Aorta (tissue), 5 donors: ENCODE data around the gene SYDE2. TPM values are rescaled to one million over a fixed set of nuclear protein-coding genes. Genes with fewer than 3 reads are reported as not detected.
"Not testable (repeated sequence)": the region's sequence is repeated elsewhere in the genome, so short reads cannot be mapped to it uniquely, and the experiment has no call there.

Experiments
- ATAC-seq: fragments of 200-7000 bp; cut with Tn5 transposase; one replicate; pipeline ENCODE4 v1.9.1; 2022; ENCODE audit warnings: moderate library complexity; ENCODE audit not compliant: low FRiP score
- DNase-seq, 2 donors: peaks; one replicate each; pipeline ENCODE4 v3.0.0-alpha.2; 2020
- H3K27ac ChIP-seq, 2 donors: one replicate each; pipeline ENCODE4 v1.5.1; 2013; ENCODE audit warnings: low read length in 2 of 2, mild to moderate bottlenecking in 2 of 2, moderate library complexity in 2 of 2, control low read depth in 1 of 2, inconsistent platforms in 1 of 2, low read depth in 1 of 2
- H3K27me3 ChIP-seq, 2 donors: one replicate each; pipeline ENCODE4 v1.6.1; 2013; ENCODE audit warnings: control low read depth in 1 of 2, low read length in 1 of 2, mild to moderate bottlenecking in 1 of 2, moderate library complexity in 1 of 2; ENCODE audit not compliant: insufficient read depth in 2 of 2, control insufficient read depth in 1 of 2
- H3K36me3 ChIP-seq, 2 donors: one replicate each; pipeline ENCODE4 v1.6.1; 2013; ENCODE audit warnings: control low read depth in 1 of 2, low read length in 1 of 2, mild to moderate bottlenecking in 1 of 2; ENCODE audit not compliant: insufficient read depth in 2 of 2, control insufficient read depth in 1 of 2
- H3K4me1 ChIP-seq, 2 donors: one replicate each; pipeline ENCODE4 v1.6.1; 2013; ENCODE audit warnings: low read length in 2 of 2, control low read depth in 1 of 2, mild to moderate bottlenecking in 1 of 2, moderate library complexity in 1 of 2; ENCODE audit not compliant: insufficient read depth in 2 of 2, control insufficient read depth in 1 of 2
- H3K4me3 ChIP-seq, 2 donors: one replicate each; pipeline ENCODE4 v1.5.1; 2013; ENCODE audit warnings: low read length in 2 of 2, control low read depth in 1 of 2, mild to moderate bottlenecking in 1 of 2
- H3K9me3 ChIP-seq: one replicate; pipeline ENCODE4 v1.6.1; 2013; ENCODE audit warnings: mild to moderate bottlenecking, low read length; ENCODE audit not compliant: control insufficient read depth
- WGBS, 2 donors: extraction: QIAGEN DNeasy Blood & Tissue Kit; methylation state at CpG; one replicate each; pipeline ENCODE4 v1.1.7; 2013; 5-methylcytosine and 5-hydroxymethylcytosine counted together
- intact Hi-C, 2 donors: fragments of 100-400 bp; cut with DNase I; formaldehyde crosslinking; loops; one replicate each; pipeline versions ENCODE4 v1.14.2 to v1.15.0; 2022
- polyA plus RNA-seq, 2 donors: library from polyadenylated mRNA; stranded (reverse); fragments of 200-250 nt; gene quantifications; one replicate each; pipeline ENCODE4 v1.2.3, GENCODE V29; 2013
- total RNA-seq, 2 donors: library from RNA; stranded (reverse); fragmentation: NEBNext Ultra II Directional; extraction: Animal tissue kit (Norgen Biotek cat#: 25700); gene quantifications; one replicate each; pipeline ENCODE4 v1.2.1, GENCODE V29; 2021
- donor health status: healthy with polysubstance abuse.
- donor health status: Bipolar disorder and iron deficiency.
- donor health status: DM: no; HTN: no; CAD: no.
- donor health status: DM: no; HTN: no; CAD: no.
- donor health status: DM: yes; HTN: yes; CAD: no.

SYDE2 gene
- total and polyA plus RNA-seq, 4 donors, result 1.3 to 16.7 (median 5.7) TPM

GRCh38 chr1:85188530-85188929, 12.3 kb downstream of the SYDE2 start:
- Histone ChIP-seq H3K27me3 (no peaks in the 10 kb centered on the region), H3K4me3 (no peak overlapping the region), H3K27ac (no peak overlapping the region), H3K36me3 (peaks cover 0 to 3% of the 10 kb centered on the region in 2 donors), H3K9me3 (no peaks in the 10 kb centered on the region), H3K4me1 (peaks cover 0 to 2% of the 10 kb centered on the region in 2 donors)
- intact Hi-C loops, result no loop called here
- WGBS, 2 donors, result 58 to 64% methylated on average over 5 of the region's 5 CpGs
- ATAC-seq (no peak), DNase-seq (no peak)

- H3K4me3 ChIP-seq, H3K9me3 ChIP-seq, H3K27ac ChIP-seq, H3K27me3 ChIP-seq, H3K36me3 ChIP-seq, DNase-seq, ATAC-seq, H3K4me1 ChIP-seq, intact Hi-C loops: not testable (repeated sequence)
- WGBS, 2 donors, result 42 to 74% methylated on average over 2 of the region's 3 CpGs
Measured at GRCh38 chr1:85187021-85187420, 13.8 kb downstream of the SYDE2 start.

DNA sequence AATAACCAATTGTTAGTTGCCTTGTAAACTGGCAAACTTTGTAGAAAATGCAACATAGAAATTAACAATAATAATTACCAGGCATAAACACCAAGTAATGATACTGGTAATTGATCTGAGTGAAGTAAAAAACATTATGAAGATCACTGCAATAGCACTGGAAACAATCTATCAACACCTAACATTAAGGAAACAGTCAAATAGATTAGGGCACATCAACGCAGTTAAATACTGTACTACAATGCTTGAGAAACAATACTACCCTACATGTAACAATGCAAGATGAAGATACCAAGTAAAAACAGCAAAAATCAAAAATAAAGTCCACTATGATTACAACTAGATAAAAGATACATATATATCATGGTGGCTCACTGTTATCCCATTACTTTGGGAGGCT, 16.6 kb downstream of the SYDE2 start:
- H3K27ac ChIP-seq, result no peak overlapping the region
- no peak for ATAC-seq
- intact Hi-C loops, result no loop called here
- no peak overlapping the region for H3K4me3 ChIP-seq
- no peak for DNase-seq
- no peaks in the 10 kb centered on the region for H3K9me3 ChIP-seq
- 75 to 88% methylated on average over 1 of the region's 1 CpG for WGBS, 2 donors
- H3K27me3 ChIP-seq, result no peaks in the 10 kb centered on the region
- H3K36me3 ChIP-seq, result no peaks in the 10 kb centered on the region
- H3K4me1 ChIP-seq, result peaks cover 0 to 2% of the 10 kb centered on the region in 2 donors

- Histone ChIP-seq H3K4me1 (no peaks in the 10 kb centered on the region), H3K9me3 (no peaks in the 10 kb centered on the region), H3K27ac (no peak overlapping the region), H3K4me3 (no peak overlapping the region), H3K36me3 (no peaks in the 10 kb centered on the region), H3K27me3 (no peaks in the 10 kb centered on the region)
- peak; percentile 59 for ATAC-seq
- DNase-seq, result no peak
- intact Hi-C loops, result no loop called here
- WGBS, 2 donors, result 3 to 7% methylated on average over 6 of the region's 6 CpGs
Measured at GRCh38 chr1:85182700-85183099, 18.1 kb downstream of the SYDE2 start.

- Histone ChIP-seq H3K4me1 (peaks cover 0 to 3% of the 10 kb centered on the region in 2 donors), H3K4me3 (no peak overlapping the region), H3K9me3 (no peaks in the 10 kb centered on the region), H3K27me3 (no peaks in the 10 kb centered on the region), H3K36me3 (no peaks in the 10 kb centered on the region), H3K27ac (no peak overlapping the region)
- intact Hi-C loops, result no loop called here
- ATAC-seq (no peak), DNase-seq (no peak)
- 88 to 94% methylated on average over 2 of the region's 2 CpGs for WGBS, 2 donors
Measured at GRCh38 chr1:85180869-85181268, 19.9 kb downstream of the SYDE2 start.

DNA sequence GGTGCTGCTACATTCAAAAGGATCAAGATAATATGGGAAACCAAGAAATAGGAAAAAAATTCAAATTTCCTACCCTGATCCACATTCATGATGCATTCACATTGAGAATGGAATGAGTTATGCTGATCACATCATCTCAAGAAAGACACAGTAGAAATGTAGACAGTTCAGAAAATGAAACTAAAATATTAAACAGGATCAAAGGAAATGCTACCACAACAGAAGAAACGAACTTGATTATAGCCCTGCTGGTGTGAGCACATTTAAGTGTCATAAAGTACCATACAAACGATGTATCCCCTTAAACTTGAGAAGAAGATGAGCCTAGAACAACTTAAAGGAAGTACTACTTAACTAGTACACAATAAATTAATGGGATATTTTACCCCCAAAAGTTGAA, 21.3 kb downstream of the SYDE2 start:
- no peak for DNase-seq
- intact Hi-C loops, result no loop called here
- 81 to 82% methylated on average over 2 of the region's 2 CpGs for WGBS, 2 donors
- no peaks in the 10 kb centered on the region for H3K9me3 ChIP-seq
- H3K4me1 ChIP-seq, result peaks cover 0 to 3% of the 10 kb centered on the region in 2 donors
- no peak for ATAC-seq
- H3K36me3 ChIP-seq, result no peaks in the 10 kb centered on the region
- H3K4me3 ChIP-seq, result no peak overlapping the region
- H3K27ac ChIP-seq, result no peak overlapping the region
- no peaks in the 10 kb centered on the region for H3K27me3 ChIP-seq

- Histone ChIP-seq H3K36me3 (no peaks in the 10 kb centered on the region), H3K4me1 (peaks cover 0 to 3% of the 10 kb centered on the region in 2 donors), H3K9me3 (no peaks in the 10 kb centered on the region), H3K27me3 (no peaks in the 10 kb centered on the region), H3K27ac (no peak overlapping the region), H3K4me3 (no peak overlapping the region)
- ATAC-seq (no peak), DNase-seq (no peak)
- 94 to 98% methylated on average over 2 of the region's 2 CpGs for WGBS, 2 donors
- intact Hi-C loops, result no loop called here
Measured at GRCh38 chr1:85178396-85178795, 22.4 kb downstream of the SYDE2 start.

- no peak overlapping the region for H3K27ac ChIP-seq
- no peaks in the 10 kb centered on the region for H3K27me3 ChIP-seq
- intact Hi-C loops, result no loop called here
- ATAC-seq (no peak), DNase-seq (no peak)
- no peak overlapping the region for H3K4me3 ChIP-seq
- no peaks in the 10 kb centered on the region for H3K9me3 ChIP-seq
- H3K36me3 ChIP-seq, result no peaks in the 10 kb centered on the region
- 92 to 99% methylated on average over 1 of the region's 1 CpG for WGBS, 2 donors
- peaks cover 0 to 3% of the 10 kb centered on the region in 2 donors for H3K4me1 ChIP-seq
Measured at GRCh38 chr1:85174503-85174902, 26.3 kb downstream of the SYDE2 start.

GRCh38 chr1:85172684-85173337, 28.0 kb downstream of the SYDE2 start:
- Histone ChIP-seq H3K27me3 (no peaks in the 10 kb centered on the region), H3K4me1 (peaks cover 0 to 3% of the 10 kb centered on the region in 2 donors), H3K9me3 (no peaks in the 10 kb centered on the region), H3K4me3 (no peak overlapping the region), H3K27ac (no peak overlapping the region), H3K36me3 (no peaks in the 10 kb centered on the region)
- intact Hi-C loops, result no loop called here
- ATAC-seq (no peak), DNase-seq (no peak)
- 87 to 89% methylated on average over 4 of the region's 4 CpGs for WGBS, 2 donors
